ENCODE data around the gene CMSS1.

- TF ChIP-seq CTCF (IDR thresholded peaks at IDR 0.05; ENCODE audit: low read depth, low read length, missing input control) (no peak), RAD21 (IDR thresholded peaks at IDR 0.05) (no peak), YY1 (IDR thresholded peaks at IDR 0.05) (no peak)
Observed at GRCh38 chr3:100020876-100021644, 203.4 kb downstream of the CMSS1 start.
